ENCODE measurements around the gene MRGPRD.

The MRGPRD gene

GRCh38 chr11:68946416-68947090, 34.2 kb downstream of the MRGPRD start:
- DNase-seq = no peak

- no peak for DNase-seq
Observed at GRCh38 chr11:68942751-68943271, 38.0 kb downstream of the MRGPRD start.

GRCh38 chr11:68942095-68942620, 38.6 kb downstream of the MRGPRD start:
- no peak for DNase-seq

- DNase-seq = no peak
Observed at GRCh38 chr11:68941324-68942094, 39.3 kb downstream of the MRGPRD start.

GRCh38 chr11:68940651-68941323, 40.0 kb downstream of the MRGPRD start:
- no peak for DNase-seq

- DNase-seq = no peak
Observed at GRCh38 chr11:68939583-68940555, 40.9 kb downstream of the MRGPRD start.

- no peak for DNase-seq
Observed at GRCh38 chr11:68938816-68939582, 41.8 kb downstream of the MRGPRD start.

GRCh38 chr11:68938088-68938487, 42.7 kb downstream of the MRGPRD start:
- no peak for DNase-seq

GRCh38 chr11:68936676-68937620, 43.8 kb downstream of the MRGPRD start:
- no peak for DNase-seq

GRCh38 chr11:68936358-68936636, 44.5 kb downstream of the MRGPRD start:
- DNase-seq = no peak

GRCh38 chr11:68935516-68936357, 45.0 kb downstream of the MRGPRD start:
- DNase-seq = no peak

GRCh38 chr11:68935066-68935465, 45.7 kb downstream of the MRGPRD start:
- no peak for DNase-seq

- DNase-seq = no peak
Observed at GRCh38 chr11:68934666-68935065, 46.1 kb downstream of the MRGPRD start.

GRCh38 chr11:68934321-68934645, 46.5 kb downstream of the MRGPRD start:
- no peak for DNase-seq

- DNase-seq = no peak
Observed at GRCh38 chr11:68933605-68934320, 47.0 kb downstream of the MRGPRD start.

- no peak for DNase-seq
Observed at GRCh38 chr11:68932933-68933577, 47.7 kb downstream of the MRGPRD start.

- no peak for DNase-seq
Observed at GRCh38 chr11:68932358-68932757, 48.4 kb downstream of the MRGPRD start.

- no peak for DNase-seq
Observed at GRCh38 chr11:68931911-68932310, 48.9 kb downstream of the MRGPRD start.

All from NCI-H1694 treated with DMSO at 0.1 percent for 48 hours (cell line).